ENCODE data around the gene IL4R. TPM values are rescaled to one million over a fixed set of nuclear protein-coding genes. Genes with fewer than 3 reads are reported as not detected.
A peak's percentile ranks its signal among the peaks of the same experiment; 100 is the strongest.

The IL4R gene
- total and polyA plus RNA-seq, 2 of the 13 experiments (the other 11 are each of a cell fraction or from before 2014, with no cell fraction given): 15.9 to 49.6 TPM

- TF ChIP-seq ZSCAN25 (CRISPR knock-in tag; IDR thresholded peaks at IDR 0.05) (0 out of 2 replicates have a peak, but pooled peaks have one; percentile 63), GABPB1 (CRISPR knock-in tag; IDR thresholded peaks at IDR 0.05) (peak; percentile 64; the same call in 1 of the 2 replicates), ZNF225 (CRISPR knock-in tag; IDR thresholded peaks at IDR 0.05) (no peak), DNMT3B (CRISPR knock-in tag; conservative IDR thresholded peaks at IDR 0.05) (no peak; the same call in 1 of the 2 replicates), JARID2 (CRISPR knock-in tag; IDR thresholded peaks at IDR 0.05; ENCODE audit: insufficient replicate concordance) (peak; percentile 12), ZNF44 (CRISPR knock-in tag; IDR thresholded peaks at IDR 0.05) (0 out of 2 replicates have a peak, but pooled peaks have one; percentile 36), SOX5 (CRISPR knock-in tag; IDR thresholded peaks at IDR 0.05; ENCODE audit: borderline replicate concordance) (peak; percentile 16; the same call in 1 of the 2 replicates), NFYB (CRISPR knock-in tag; IDR thresholded peaks at IDR 0.05) (peak; percentile 80), ZNF687 (CRISPR knock-in tag; IDR thresholded peaks at IDR 0.05) (peak; percentile 36; the same call in 1 of the 2 replicates), NFYC (CRISPR knock-in tag; IDR thresholded peaks at IDR 0.05) (peak; percentile 93), POLR2G (IDR thresholded peaks at IDR 0.05; ENCODE audit: low read depth, low read length) (0 out of 2 replicates have a peak, but pooled peaks have one; percentile 37), ZNF724P (CRISPR knock-in tag; IDR thresholded peaks at IDR 0.05; ENCODE audit: borderline replicate concordance) (0 out of 2 replicates have a peak, but pooled peaks have one; percentile 44), NR2F1 (CRISPR knock-in tag; IDR thresholded peaks at IDR 0.05) (0 out of 4 replicates have a peak, but pooled peaks of 1 of the 2 experiments have one; percentile 26), SALL1 (CRISPR knock-in tag; IDR thresholded peaks at IDR 0.05) (peak; percentile 61)
- TF ChIP-seq, protein P1, sequence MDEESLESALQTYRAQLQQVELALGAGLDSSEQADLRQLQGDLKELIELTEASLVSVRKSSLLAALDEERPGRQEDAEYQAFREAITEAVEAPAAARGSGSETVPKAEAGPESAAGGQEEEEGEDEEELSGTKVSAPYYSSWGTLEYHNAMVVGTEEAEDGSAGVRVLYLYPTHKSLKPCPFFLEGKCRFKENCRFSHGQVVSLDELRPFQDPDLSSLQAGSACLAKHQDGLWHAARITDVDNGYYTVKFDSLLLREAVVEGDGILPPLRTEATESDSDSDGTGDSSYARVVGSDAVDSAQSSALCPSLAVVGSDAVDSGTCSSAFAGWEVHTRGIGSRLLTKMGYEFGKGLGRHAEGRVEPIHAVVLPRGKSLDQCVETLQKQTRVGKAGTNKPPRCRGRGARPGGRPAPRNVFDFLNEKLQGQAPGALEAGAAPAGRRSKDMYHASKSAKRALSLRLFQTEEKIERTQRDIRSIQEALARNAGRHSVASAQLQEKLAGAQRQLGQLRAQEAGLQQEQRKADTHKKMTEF (CRISPR knock-in tag; IDR thresholded peaks at IDR 0.05): 0 out of 2 replicates have a peak, but pooled peaks have one; percentile 25
- TF ChIP-seq, protein P2, sequence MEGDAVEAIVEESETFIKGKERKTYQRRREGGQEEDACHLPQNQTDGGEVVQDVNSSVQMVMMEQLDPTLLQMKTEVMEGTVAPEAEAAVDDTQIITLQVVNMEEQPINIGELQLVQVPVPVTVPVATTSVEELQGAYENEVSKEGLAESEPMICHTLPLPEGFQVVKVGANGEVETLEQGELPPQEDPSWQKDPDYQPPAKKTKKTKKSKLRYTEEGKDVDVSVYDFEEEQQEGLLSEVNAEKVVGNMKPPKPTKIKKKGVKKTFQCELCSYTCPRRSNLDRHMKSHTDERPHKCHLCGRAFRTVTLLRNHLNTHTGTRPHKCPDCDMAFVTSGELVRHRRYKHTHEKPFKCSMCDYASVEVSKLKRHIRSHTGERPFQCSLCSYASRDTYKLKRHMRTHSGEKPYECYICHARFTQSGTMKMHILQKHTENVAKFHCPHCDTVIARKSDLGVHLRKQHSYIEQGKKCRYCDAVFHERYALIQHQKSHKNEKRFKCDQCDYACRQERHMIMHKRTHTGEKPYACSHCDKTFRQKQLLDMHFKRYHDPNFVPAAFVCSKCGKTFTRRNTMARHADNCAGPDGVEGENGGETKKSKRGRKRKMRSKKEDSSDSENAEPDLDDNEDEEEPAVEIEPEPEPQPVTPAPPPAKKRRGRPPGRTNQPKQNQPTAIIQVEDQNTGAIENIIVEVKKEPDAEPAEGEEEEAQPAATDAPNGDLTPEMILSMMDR (CRISPR knock-in tag; IDR thresholded peaks at IDR 0.05): peak; percentile 94
Observed at GRCh38 chr16:27374804-27375425, 61.1 kb downstream of the IL4R start (continued).

Measured in HepG2 (cell line).